Stimulated activated CD4-positive, alpha-beta T cell treated with anti-CD3 and anti-CD28 coated beads, Interleukin-2, amount 100 ng/mL, for 48 hours (primary cell): Measurements from ENCODE around the gene ITIH5.

ENCODE experiments used
- DNase-seq, 2 donors: peaks; one replicate each; pipeline ENCODE4 v3.0.0-alpha.2; 2020

ITIH5 gene

GRCh38 chr10:7512487-7512886 lies 154.3 kb downstream of the ITIH5 start:
- no peak for DNase-seq

- no peak for DNase-seq
Observed at GRCh38 chr10:7511612-7512011, 155.2 kb downstream of the ITIH5 start.
